ENCODE results near the gene ZNF414. TPM values are rescaled to one million over a fixed set of nuclear protein-coding genes. Genes with fewer than 3 reads are reported as not detected.

The ZNF414 gene
- total RNA-seq, 1 donor from 2014 or later, result 29.9 TPM

GRCh38 chr19:8501516-8501915, 12.5 kb downstream of the ZNF414 start:
- no peak overlapping the region for H3K27ac Mint-ChIP-seq (ENCODE audit: unreplicated experiment)
- peaks cover 18% of the 10 kb centered on the region for H3K4me1 Mint-ChIP-seq (ENCODE audit: unreplicated experiment)
- DNase-seq (ENCODE audit: extremely low spot score, unreplicated experiment), result no peak
- no peak for TF ChIP-seq CTCF (IDR thresholded peaks at IDR 0.05)
- H3K36me3 Mint-ChIP-seq (ENCODE audit: unreplicated experiment), result no peaks in the 10 kb centered on the region
- no peaks in the 10 kb centered on the region for H3K27me3 Mint-ChIP-seq (ENCODE audit: unreplicated experiment)
- no peaks in the 10 kb centered on the region for H3K9me3 Mint-ChIP-seq (ENCODE audit: unreplicated experiment)
- H3K4me3 Mint-ChIP-seq (ENCODE audit: unreplicated experiment), result no peak overlapping the region

GRCh38 chr19:8500158-8500557, 13.8 kb downstream of the ZNF414 start:
- no peaks in the 10 kb centered on the region for H3K9me3 Mint-ChIP-seq (ENCODE audit: unreplicated experiment)
- no peak overlapping the region for H3K4me3 Mint-ChIP-seq (ENCODE audit: unreplicated experiment)
- TF ChIP-seq CTCF (IDR thresholded peaks at IDR 0.05), result no peak
- H3K27me3 Mint-ChIP-seq (ENCODE audit: unreplicated experiment), result no peaks in the 10 kb centered on the region
- H3K4me1 Mint-ChIP-seq (ENCODE audit: unreplicated experiment), result peaks cover 11% of the 10 kb centered on the region
- no peak overlapping the region for H3K27ac Mint-ChIP-seq (ENCODE audit: unreplicated experiment)
- no peak for DNase-seq (ENCODE audit: extremely low spot score, unreplicated experiment)
- no peaks in the 10 kb centered on the region for H3K36me3 Mint-ChIP-seq (ENCODE audit: unreplicated experiment)

GRCh38 chr19:8499048-8499833, 14.7 kb downstream of the ZNF414 start:
- Mint-ChIP-seq H3K4me1 (ENCODE audit: unreplicated experiment) (peaks cover 10% of the 10 kb centered on the region), H3K27me3 (ENCODE audit: unreplicated experiment) (no peaks in the 10 kb centered on the region), H3K27ac (ENCODE audit: unreplicated experiment) (no peak overlapping the region), H3K9me3 (ENCODE audit: unreplicated experiment) (no peaks in the 10 kb centered on the region), H3K4me3 (ENCODE audit: unreplicated experiment) (no peak overlapping the region), H3K36me3 (ENCODE audit: unreplicated experiment) (no peaks in the 10 kb centered on the region)
- DNase-seq (ENCODE audit: extremely low spot score, unreplicated experiment), result no peak
- TF ChIP-seq CTCF (IDR thresholded peaks at IDR 0.05), result no peak

- no peaks in the 10 kb centered on the region for H3K36me3 Mint-ChIP-seq (ENCODE audit: unreplicated experiment)
- no peaks in the 10 kb centered on the region for H3K9me3 Mint-ChIP-seq (ENCODE audit: unreplicated experiment)
- no peak for DNase-seq (ENCODE audit: extremely low spot score, unreplicated experiment)
- H3K27ac Mint-ChIP-seq (ENCODE audit: unreplicated experiment), result no peak overlapping the region
- peaks cover 7% of the 10 kb centered on the region for H3K4me1 Mint-ChIP-seq (ENCODE audit: unreplicated experiment)
- no peaks in the 10 kb centered on the region for H3K27me3 Mint-ChIP-seq (ENCODE audit: unreplicated experiment)
- no peak overlapping the region for H3K4me3 Mint-ChIP-seq (ENCODE audit: unreplicated experiment)
- TF ChIP-seq CTCF (IDR thresholded peaks at IDR 0.05), result no peak
Observed at GRCh38 chr19:8498295-8498694, 15.7 kb downstream of the ZNF414 start.

- H3K9me3 Mint-ChIP-seq (ENCODE audit: unreplicated experiment), result no peaks in the 10 kb centered on the region
- H3K27me3 Mint-ChIP-seq (ENCODE audit: unreplicated experiment), result no peaks in the 10 kb centered on the region
- H3K36me3 Mint-ChIP-seq (ENCODE audit: unreplicated experiment), result no peaks in the 10 kb centered on the region
- H3K27ac Mint-ChIP-seq (ENCODE audit: unreplicated experiment), result no peak overlapping the region
- no peak overlapping the region for H3K4me3 Mint-ChIP-seq (ENCODE audit: unreplicated experiment)
- no peaks in the 10 kb centered on the region for H3K4me1 Mint-ChIP-seq (ENCODE audit: unreplicated experiment)
- no peak for DNase-seq (ENCODE audit: extremely low spot score, unreplicated experiment)
- TF ChIP-seq CTCF (IDR thresholded peaks at IDR 0.05), result no peak
Observed at GRCh38 chr19:8494158-8494557, 19.8 kb downstream of the ZNF414 start.

Measured in osteocyte (in vitro differentiated cells).